AG04450 (cell line): ENCODE data around the gene DMPK. TPM values are rescaled to one million over a fixed set of nuclear protein-coding genes. Genes with fewer than 3 reads are reported as not detected.

ENCODE experiments used
- CTCF ChIA-PET: fragments of 300-600, 350-600 bp; formaldehyde crosslinking; extraction: SDS; loops from one replicate; lab custom pipeline; 2022; ENCODE audit warnings: antibody characterized with exemption, inconsistent platforms; lab: Charles Lee
- POLR2A ChIA-PET: fragments of 350-600 bp; formaldehyde crosslinking; extraction: SDS; loops from one replicate; lab custom pipeline; 2021; ENCODE audit warnings: antibody characterized with exemption, inconsistent platforms; lab: Yijun Ruan, JAX
- DNase-seq: peaks from one replicate; pipeline ENCODE4 v3.0.0-alpha.2; 2011; ENCODE audit warnings: low read depth, low spot score
- H3K27ac ChIP-seq: one replicate; pipeline ENCODE4 v1.5.1; 2012; ENCODE audit warnings: low read depth, low read length, control low read depth
- H3K27me3 ChIP-seq: one replicate; pipeline ENCODE4 v1.6.0; 2012; ENCODE audit warnings: low read length; ENCODE audit not compliant: control insufficient read depth, insufficient read depth
- H3K4me3 ChIP-seq: 2 replicates; pipeline ENCODE4 v1.5.1; 2011; ENCODE audit warnings: mild to moderate bottlenecking, low read depth, low read length, control low read depth
- H3K9me3 ChIP-seq: 2 replicates; pipeline ENCODE4 v1.5.1; 2012; ENCODE audit warnings: low read length; ENCODE audit not compliant: control insufficient read depth, insufficient read depth
- polyA plus RNA-seq: library from polyadenylated mRNA; depleted of rRNA; stranded (reverse); fragments of >200 nt; gene quantifications from 2 replicates; pipeline ENCODE4 v1.2.3, GENCODE V29; 2011
- TF ChIP-seq, protein P1 (sequence below): IDR thresholded peaks from 2 replicates; pipeline ENCODE4 v1.5.1; 2011; ENCODE audit warnings: low read depth, low read length, control low read depth, inconsistent platforms

Gene DMPK
- polyA plus RNA-seq, 1 experiment = 24.5 TPM

DNA sequence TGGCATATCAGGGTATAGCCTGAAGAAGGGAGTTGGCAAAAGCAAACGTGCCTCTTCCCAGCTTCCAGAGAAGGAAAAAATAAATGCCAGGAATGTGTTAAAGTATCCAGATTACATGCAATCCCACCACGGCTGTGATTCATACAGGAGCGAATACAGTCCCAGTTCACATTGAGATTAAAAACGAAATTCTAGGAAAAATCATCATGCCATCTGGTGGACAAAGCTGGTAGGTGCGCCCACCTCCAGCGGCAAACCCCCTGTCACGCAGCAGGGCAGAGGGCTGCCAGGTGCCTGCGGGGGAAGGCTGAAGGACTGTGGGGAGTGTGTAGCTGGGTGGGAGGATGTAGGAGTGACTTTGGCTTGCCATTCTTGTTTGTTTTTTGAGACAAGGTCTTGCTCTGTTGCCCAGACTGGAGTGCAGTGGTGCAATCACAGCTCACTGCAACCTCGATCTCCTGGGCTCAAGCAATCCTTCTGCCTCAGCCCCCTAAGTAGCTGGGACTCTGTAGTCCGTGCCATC is 16.8 kb upstream of the DMPK start:
- no peaks in the 10 kb centered on the region for H3K27me3 ChIP-seq
- CTCF ChIA-PET = interaction anchor here (0.6 to 4.2 kb wide), 19 partner anchors 10 to 123 kb away, joined by 3 to 45 read pairs (median 4); partner anchors contain the start of genes DMPK, QPCTL, RSPH6A and SIX5
- POLR2A ChIA-PET = interaction anchor here (0.7 to 2.3 kb wide), 6 partner anchors 11 to 107 kb away, joined by 3 to 50 read pairs (median 6); partner anchors contain the start of genes DMPK, SIX5 and SNRPD2
- H3K9me3 ChIP-seq = peaks cover under 1% of the 10 kb centered on the region; the same call in 1 of the 2 replicates
- no peak overlapping the region for H3K27ac ChIP-seq
- TF ChIP-seq, protein P1, sequence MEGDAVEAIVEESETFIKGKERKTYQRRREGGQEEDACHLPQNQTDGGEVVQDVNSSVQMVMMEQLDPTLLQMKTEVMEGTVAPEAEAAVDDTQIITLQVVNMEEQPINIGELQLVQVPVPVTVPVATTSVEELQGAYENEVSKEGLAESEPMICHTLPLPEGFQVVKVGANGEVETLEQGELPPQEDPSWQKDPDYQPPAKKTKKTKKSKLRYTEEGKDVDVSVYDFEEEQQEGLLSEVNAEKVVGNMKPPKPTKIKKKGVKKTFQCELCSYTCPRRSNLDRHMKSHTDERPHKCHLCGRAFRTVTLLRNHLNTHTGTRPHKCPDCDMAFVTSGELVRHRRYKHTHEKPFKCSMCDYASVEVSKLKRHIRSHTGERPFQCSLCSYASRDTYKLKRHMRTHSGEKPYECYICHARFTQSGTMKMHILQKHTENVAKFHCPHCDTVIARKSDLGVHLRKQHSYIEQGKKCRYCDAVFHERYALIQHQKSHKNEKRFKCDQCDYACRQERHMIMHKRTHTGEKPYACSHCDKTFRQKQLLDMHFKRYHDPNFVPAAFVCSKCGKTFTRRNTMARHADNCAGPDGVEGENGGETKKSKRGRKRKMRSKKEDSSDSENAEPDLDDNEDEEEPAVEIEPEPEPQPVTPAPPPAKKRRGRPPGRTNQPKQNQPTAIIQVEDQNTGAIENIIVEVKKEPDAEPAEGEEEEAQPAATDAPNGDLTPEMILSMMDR = peak; percentile 79
- peak; percentile 61 for DNase-seq
- no peak overlapping the region for H3K4me3 ChIP-seq

- H3K27me3 ChIP-seq = no peaks in the 10 kb centered on the region
- no peak overlapping the region for H3K27ac ChIP-seq
- TF ChIP-seq, protein P1 = no peak
- ChIA-PET POLR2A (interaction anchor here (1.2 kb wide), 1 partner anchor 12 kb away, joined by 4 read pairs; no protein-coding TSS in a partner anchor), CTCF (interaction anchor here (1.3 kb wide), 1 partner anchor 22 kb away, joined by 9 read pairs; no protein-coding TSS in a partner anchor)
- no peak overlapping the region for H3K4me3 ChIP-seq
- no peak for DNase-seq
- no peaks in the 10 kb centered on the region for H3K9me3 ChIP-seq
Measured at GRCh38 chr19:45794627-45795026, 12.3 kb upstream of the DMPK start.

DNA sequence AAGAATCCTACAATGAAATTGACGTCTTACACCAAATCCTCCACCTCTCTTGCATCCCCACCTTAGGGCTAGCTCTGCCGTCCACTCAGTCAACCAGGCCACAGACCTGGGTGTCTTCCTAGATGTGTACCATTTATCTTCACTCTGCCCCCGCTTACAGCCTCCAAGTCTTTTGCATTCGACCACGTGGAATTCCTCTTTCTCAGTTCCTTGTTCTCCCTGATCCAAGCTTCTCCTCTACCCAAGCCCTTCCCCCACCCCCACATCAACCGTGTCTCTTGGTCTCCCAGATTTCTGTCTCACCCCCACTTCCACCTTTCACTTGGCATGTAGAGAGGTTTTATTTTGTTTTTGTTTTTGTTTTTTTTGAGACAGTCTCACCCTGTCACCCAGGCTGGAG is 11.6 kb upstream of the DMPK start:
- Histone ChIP-seq H3K27ac (no peak overlapping the region), H3K27me3 (no peaks in the 10 kb centered on the region), H3K9me3 (no peaks in the 10 kb centered on the region), H3K4me3 (no peak overlapping the region)
- CTCF ChIA-PET = interaction anchor here (1.5 kb wide), 1 partner anchor 23 kb away, joined by 8 read pairs; no protein-coding TSS in a partner anchor
- TF ChIP-seq, protein P1 = no peak
- POLR2A ChIA-PET = interaction anchor here (1.2 kb wide), 1 partner anchor 31 kb away, joined by 6 read pairs; no protein-coding TSS in a partner anchor
- no peak for DNase-seq

DNA sequence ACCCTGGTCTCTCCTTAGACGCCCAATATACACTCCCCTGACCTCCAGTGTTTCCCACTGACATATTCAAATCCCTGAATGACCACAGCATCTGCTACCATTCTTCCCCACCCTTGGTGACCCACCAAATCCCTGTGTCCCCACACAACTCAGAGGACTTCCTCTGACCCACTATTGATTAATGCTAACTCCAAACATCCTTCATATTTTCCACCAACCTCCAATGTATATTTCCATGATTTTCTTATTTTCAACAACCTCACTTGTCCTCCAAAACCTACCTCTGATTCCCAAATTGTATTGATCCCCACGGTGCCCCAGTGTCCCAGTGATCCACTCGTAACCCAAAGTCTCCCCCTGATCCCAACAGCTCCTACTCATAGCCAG is 10.9 kb upstream of the DMPK start:
- DNase-seq = no peak
- Histone ChIP-seq H3K27ac (no peak overlapping the region), H3K9me3 (no peaks in the 10 kb centered on the region), H3K27me3 (no peaks in the 10 kb centered on the region), H3K4me3 (0 out of 2 replicates have a peak overlapping the region, but pooled peaks have one; percentile 0)
- ChIA-PET CTCF (interaction anchor here (0.7 to 2.2 kb wide), 3 partner anchors 24 to 341 kb away, joined by 4 to 8 read pairs (median 6); partner anchors contain the start of gene SIX5), POLR2A (interaction anchor here (0.6 to 1.3 kb wide), 6 partner anchors 11 to 76 kb away, joined by 3 to 36 read pairs (median 5); partner anchors contain the start of genes DMPK and SIX5)
- TF ChIP-seq, protein P1 = no peak
